Panc1 (cell line): ENCODE measurements around the gene ENTHD1.

Experiments
- CTCF ChIP-seq: fragments of 450-650 bp; IDR thresholded peaks from 2 replicates; pipeline ENCODE4 v1.5.1; 2017; ENCODE audit warnings: mild to moderate bottlenecking
- POLR2AphosphoS5 ChIP-seq: IDR thresholded peaks from 2 replicates; pipeline ENCODE4 v1.6.1; 2012; ENCODE audit warnings: mild to moderate bottlenecking, low read depth, low read length, moderate library complexity

- TF ChIP-seq CTCF (no peak), POLR2AphosphoS5 (no peak)
Observed at GRCh38 chr22:39739338-39740027, 154.1 kb downstream of the ENTHD1 start.
